Measurements from ENCODE around the gene ASB13.

DNA sequence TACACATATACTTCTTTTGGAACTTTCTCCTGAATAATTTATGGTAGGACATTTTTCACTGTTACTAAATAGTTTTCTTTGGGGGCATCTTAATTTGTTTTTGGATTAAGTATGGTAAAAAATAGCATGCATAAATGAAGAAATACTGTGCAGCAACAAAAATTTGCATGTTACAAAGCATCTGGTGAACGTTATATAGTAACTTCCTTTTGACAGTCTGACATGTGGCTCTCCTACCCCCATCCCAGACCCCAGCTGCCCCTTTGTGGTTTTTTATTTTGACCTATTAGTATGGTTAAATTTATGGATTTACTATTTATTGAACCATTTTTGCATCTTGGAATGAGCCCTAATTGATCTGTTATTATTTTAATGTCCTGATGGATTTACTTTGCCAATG, 28.2 kb upstream of the ASB13 start:
- TF ChIP-seq POLR2A (IDR thresholded peaks at IDR 0.05; ENCODE audit: low read depth, low read length) (no peak), POLR2AphosphoS5 (IDR thresholded peaks at IDR 0.05; ENCODE audit: low read depth, low read length) (no peak)

Measured in GM12892 (cell line).